HepG2 (cell line): Measurements from ENCODE around the gene CGREF1. TPM values are rescaled to one million over a fixed set of nuclear protein-coding genes. Genes with fewer than 3 reads are reported as not detected.

ENCODE experiments used
- ATF5 ChIP-seq: sonication (generic); formaldehyde crosslinking; IDR thresholded peaks from 2 replicates; pipeline ENCODE4 v1.4.0; 2020; ENCODE audit warnings: mild to moderate bottlenecking, low read depth, missing genetic modification reagents
- ATF7 ChIP-seq, 2 experiments: fragments of 450-650 bp in 1 of 2; sonication (generic) in 1 of 2; formaldehyde crosslinking in 1 of 2; IDR thresholded peaks; 2 replicates each; pipeline versions ENCODE4 v1.4.0 to v1.6.1; 2016 to 2020; ENCODE audit warnings: antibody characterized with exemption in 1 of 2, mild to moderate bottlenecking in 1 of 2, missing genetic modification reagents in 1 of 2
- CENPX ChIP-seq: sonication (generic); formaldehyde crosslinking; IDR thresholded peaks from 2 replicates; pipeline ENCODE4 v1.9.0; 2021; ENCODE audit warnings: mild to moderate bottlenecking, missing genetic modification reagents, moderate library complexity
- DDIT3 ChIP-seq: sonication (generic); formaldehyde crosslinking; IDR thresholded peaks from 2 replicates; pipeline ENCODE4 v1.4.0; 2020; ENCODE audit warnings: mild to moderate bottlenecking, missing genetic modification reagents
- PITX1 ChIP-seq: sonication (generic); formaldehyde crosslinking; IDR thresholded peaks from 2 replicates; pipeline ENCODE4 v1.5.1; 2020; ENCODE audit warnings: mild to moderate bottlenecking, missing genetic modification reagents
- TOPORS ChIP-seq: sonication (generic); formaldehyde crosslinking; IDR thresholded peaks from 2 replicates; pipeline ENCODE4 v1.8.0; 2023; ENCODE audit warnings: mild to moderate bottlenecking, missing genetic modification reagents
- ZFYVE20 ChIP-seq: sonication (generic); formaldehyde crosslinking; IDR thresholded peaks from 2 replicates; pipeline ENCODE4 v1.8.0; 2023; ENCODE audit warnings: low read depth, mild to moderate bottlenecking, moderate library complexity, missing genetic modification reagents, borderline replicate concordance
- ZNF234 ChIP-seq: sonication (generic); formaldehyde crosslinking; conservative IDR thresholded peaks from 2 replicates; pipeline ENCODE4 v1.5.1; 2020; ENCODE audit warnings: mild to moderate bottlenecking, missing genetic modification reagents
- ZNF281 ChIP-seq: sonication (generic); formaldehyde crosslinking; IDR thresholded peaks from 2 replicates; pipeline ENCODE4 v1.4.0; 2020; ENCODE audit warnings: missing genetic modification reagents, borderline replicate concordance
- ZNF337 ChIP-seq: sonication (generic); formaldehyde crosslinking; IDR thresholded peaks from 2 replicates; pipeline ENCODE4 v1.5.1; 2020; ENCODE audit warnings: missing genetic modification reagents, low read depth, mild to moderate bottlenecking, borderline replicate concordance
- polyA plus RNA-seq, 8 experiments: library from polyadenylated mRNA; depleted of rRNA in 3 of 8; stranded (reverse) in 7 of 8; unstranded in 1 of 8; fragments of >200 nt; fragmentation: Illumina TruSeq in 4 of 8; extraction: Trizol in 4 of 8; gene quantifications; 2 replicates each; pipeline versions ENCODE4 v1.2.1 to v1.2.3, GENCODE V29; 2011 to 2016; ENCODE audit warnings: low read depth in 4 of 8, missing spikeins in 1 of 8, mixed read lengths in 1 of 8; ENCODE audit not compliant: insufficient read depth in 1 of 8
- total RNA-seq, 5 experiments: library from RNA; depleted of rRNA; stranded (reverse); fragments of >200 nt; fragmentation: Illumina TruSeq; extraction: Trizol; gene quantifications; 2 replicates each; pipeline ENCODE4 v1.2.3, GENCODE V29; 2016; ENCODE audit warnings: low read depth in 1 of 5
- TF ChIP-seq, protein P1 (sequence below): sonication (generic); formaldehyde crosslinking; IDR thresholded peaks from 2 replicates; pipeline ENCODE4 v1.4.0; 2020; ENCODE audit warnings: missing genetic modification reagents
- TF ChIP-seq, protein P2 (sequence below): sonication (generic); formaldehyde crosslinking; conservative IDR thresholded peaks from 2 replicates; pipeline ENCODE4 v1.4.0; 2020; ENCODE audit warnings: missing genetic modification reagents
- TF ChIP-seq, protein P3 (sequence below): fragments of 450-650 bp; IDR thresholded peaks from 2 replicates; pipeline ENCODE4 v1.6.1; 2017; ENCODE audit warnings: mild to moderate bottlenecking

Gene CGREF1
- total and polyA plus RNA-seq, 2 of the 13 experiments (the other 11 are each of a cell fraction or from before 2014, with no cell fraction given) = 13.9 to 23.4 TPM

DNA sequence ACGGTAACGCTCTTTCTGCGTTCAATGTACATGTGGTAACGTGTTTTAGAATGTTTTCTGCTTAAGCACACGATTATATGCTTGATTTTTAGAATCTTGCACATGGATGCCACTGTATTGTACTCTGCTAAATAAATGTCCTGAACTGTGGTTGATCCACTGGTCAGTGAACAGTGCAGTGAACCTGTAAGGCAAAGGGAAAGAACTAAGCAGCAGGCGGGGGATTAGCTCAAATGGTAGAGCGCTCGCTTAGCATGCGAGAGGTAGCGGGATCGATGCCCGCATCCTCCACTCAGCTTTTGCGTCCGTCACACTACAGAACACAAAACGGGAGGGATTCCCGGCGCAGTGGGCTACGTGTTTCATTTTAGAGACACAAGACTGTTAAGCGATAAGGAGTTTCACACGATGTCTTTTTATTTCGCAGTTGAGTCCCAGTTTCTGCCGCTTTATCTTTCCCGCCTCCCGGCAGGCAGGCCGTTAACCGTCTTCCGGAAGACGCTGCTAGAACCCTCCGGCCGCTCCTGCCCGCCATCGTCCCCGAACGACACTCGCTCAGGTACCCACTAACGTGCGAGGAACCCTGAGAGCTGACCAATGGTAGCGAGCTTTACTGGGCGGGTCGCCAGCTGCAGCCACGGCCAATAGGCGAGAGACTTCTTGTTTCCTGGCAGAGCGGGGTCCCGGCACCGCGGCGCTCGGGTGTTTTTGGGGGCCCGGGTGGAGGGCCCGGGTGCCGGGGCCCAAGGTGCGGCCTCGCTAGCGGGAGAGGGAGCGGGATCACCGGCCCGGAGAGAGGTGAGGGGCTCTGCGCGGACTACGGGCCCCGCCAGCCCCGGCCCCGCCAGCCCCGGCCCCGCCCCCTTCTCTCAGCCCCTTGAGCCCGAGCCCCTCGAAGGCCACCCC is 67.7 kb downstream of the CGREF1 start, which contains the start of gene AGBL5 (continued):
- TF ChIP-seq, protein P1, sequence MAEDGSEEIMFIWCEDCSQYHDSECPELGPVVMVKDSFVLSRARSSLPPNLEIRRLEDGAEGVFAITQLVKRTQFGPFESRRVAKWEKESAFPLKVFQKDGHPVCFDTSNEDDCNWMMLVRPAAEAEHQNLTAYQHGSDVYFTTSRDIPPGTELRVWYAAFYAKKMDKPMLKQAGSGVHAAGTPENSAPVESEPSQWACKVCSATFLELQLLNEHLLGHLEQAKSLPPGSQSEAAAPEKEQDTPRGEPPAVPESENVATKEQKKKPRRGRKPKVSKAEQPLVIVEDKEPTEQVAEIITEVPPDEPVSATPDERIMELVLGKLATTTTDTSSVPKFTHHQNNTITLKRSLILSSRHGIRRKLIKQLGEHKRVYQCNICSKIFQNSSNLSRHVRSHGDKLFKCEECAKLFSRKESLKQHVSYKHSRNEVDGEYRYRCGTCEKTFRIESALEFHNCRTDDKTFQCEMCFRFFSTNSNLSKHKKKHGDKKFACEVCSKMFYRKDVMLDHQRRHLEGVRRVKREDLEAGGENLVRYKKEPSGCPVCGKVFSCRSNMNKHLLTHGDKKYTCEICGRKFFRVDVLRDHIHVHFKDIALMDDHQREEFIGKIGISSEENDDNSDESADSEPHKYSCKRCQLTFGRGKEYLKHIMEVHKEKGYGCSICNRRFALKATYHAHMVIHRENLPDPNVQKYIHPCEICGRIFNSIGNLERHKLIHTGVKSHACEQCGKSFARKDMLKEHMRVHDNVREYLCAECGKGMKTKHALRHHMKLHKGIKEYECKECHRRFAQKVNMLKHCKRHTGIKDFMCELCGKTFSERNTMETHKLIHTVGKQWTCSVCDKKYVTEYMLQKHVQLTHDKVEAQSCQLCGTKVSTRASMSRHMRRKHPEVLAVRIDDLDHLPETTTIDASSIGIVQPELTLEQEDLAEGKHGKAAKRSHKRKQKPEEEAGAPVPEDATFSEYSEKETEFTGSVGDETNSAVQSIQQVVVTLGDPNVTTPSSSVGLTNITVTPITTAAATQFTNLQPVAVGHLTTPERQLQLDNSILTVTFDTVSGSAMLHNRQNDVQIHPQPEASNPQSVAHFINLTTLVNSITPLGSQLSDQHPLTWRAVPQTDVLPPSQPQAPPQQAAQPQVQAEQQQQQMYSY = peak; percentile 57; the same call in 1 of the 2 replicates
- TF ChIP-seq ATF7 (IDR thresholded peaks at IDR 0.05) (no peak), ATF7 (CRISPR knock-in tag; IDR thresholded peaks at IDR 0.05) (no peak), ZNF337 (CRISPR knock-in tag) (0 out of 2 replicates have a peak, but pooled peaks have one; percentile 73), ATF5 (peak; percentile 51; the same call in 1 of the 2 replicates), ZFYVE20 (CRISPR knock-in tag) (no peak), PITX1 (CRISPR knock-in tag) (peak; percentile 97), ZNF281 (CRISPR knock-in tag) (no peak; the same call in 1 of the 2 replicates), ZNF234 (CRISPR knock-in tag) (peak; percentile 67; the same call in 1 of the 2 replicates), DDIT3 (peak; percentile 59; the same call in 1 of the 2 replicates), CENPX (no peak), TOPORS (CRISPR knock-in tag) (peak; percentile 91)
- TF ChIP-seq, protein P2, sequence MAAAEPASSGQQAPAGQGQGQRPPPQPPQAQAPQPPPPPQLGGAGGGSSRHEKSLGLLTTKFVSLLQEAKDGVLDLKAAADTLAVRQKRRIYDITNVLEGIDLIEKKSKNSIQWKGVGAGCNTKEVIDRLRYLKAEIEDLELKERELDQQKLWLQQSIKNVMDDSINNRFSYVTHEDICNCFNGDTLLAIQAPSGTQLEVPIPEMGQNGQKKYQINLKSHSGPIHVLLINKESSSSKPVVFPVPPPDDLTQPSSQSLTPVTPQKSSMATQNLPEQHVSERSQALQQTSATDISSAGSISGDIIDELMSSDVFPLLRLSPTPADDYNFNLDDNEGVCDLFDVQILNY (CRISPR knock-in tag) = peak; percentile 52; the same call in 1 of the 2 replicates
- TF ChIP-seq, protein P3, sequence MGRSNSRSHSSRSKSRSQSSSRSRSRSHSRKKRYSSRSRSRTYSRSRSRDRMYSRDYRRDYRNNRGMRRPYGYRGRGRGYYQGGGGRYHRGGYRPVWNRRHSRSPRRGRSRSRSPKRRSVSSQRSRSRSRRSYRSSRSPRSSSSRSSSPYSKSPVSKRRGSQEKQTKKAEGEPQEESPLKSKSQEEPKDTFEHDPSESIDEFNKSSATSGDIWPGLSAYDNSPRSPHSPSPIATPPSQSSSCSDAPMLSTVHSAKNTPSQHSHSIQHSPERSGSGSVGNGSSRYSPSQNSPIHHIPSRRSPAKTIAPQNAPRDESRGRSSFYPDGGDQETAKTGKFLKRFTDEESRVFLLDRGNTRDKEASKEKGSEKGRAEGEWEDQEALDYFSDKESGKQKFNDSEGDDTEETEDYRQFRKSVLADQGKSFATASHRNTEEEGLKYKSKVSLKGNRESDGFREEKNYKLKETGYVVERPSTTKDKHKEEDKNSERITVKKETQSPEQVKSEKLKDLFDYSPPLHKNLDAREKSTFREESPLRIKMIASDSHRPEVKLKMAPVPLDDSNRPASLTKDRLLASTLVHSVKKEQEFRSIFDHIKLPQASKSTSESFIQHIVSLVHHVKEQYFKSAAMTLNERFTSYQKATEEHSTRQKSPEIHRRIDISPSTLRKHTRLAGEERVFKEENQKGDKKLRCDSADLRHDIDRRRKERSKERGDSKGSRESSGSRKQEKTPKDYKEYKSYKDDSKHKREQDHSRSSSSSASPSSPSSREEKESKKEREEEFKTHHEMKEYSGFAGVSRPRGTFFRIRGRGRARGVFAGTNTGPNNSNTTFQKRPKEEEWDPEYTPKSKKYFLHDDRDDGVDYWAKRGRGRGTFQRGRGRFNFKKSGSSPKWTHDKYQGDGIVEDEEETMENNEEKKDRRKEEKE = no peak
